Measurements from ENCODE around the gene CUL4A. TPM values are rescaled to one million over a fixed set of nuclear protein-coding genes. Genes with fewer than 3 reads are reported as not detected.
A peak's percentile ranks its signal among the peaks of the same experiment; 100 is the strongest.

The CUL4A gene
- polyA plus RNA-seq, 6 donors from 2014 or later: 28.9 to 43.7 (median 36.8) TPM

- peaks cover 0 to 4% (median 0%) of the 10 kb centered on the region in 3 donors for H3K4me1 Mint-ChIP-seq
- DNase-seq (no peak), ATAC-seq (ENCODE audit: low read depth in 2 of 2) (no peak)
- peaks cover 10 to 22% (median 12%) of the 10 kb centered on the region in 3 donors for H3K27me3 Mint-ChIP-seq
- H3K9me3 Mint-ChIP-seq: no peaks in the 10 kb centered on the region
- H3K36me3 Mint-ChIP-seq: no peaks in the 10 kb centered on the region
- H3K4me3 Mint-ChIP-seq: no peak overlapping the region
- H3K27ac Mint-ChIP-seq: peak overlapping the region in 1 of 6 donors; percentile 59
Observed at GRCh38 chr13:113273851-113274590, 64.6 kb downstream of the CUL4A start.

- H3K27ac Mint-ChIP-seq: peak overlapping the region in 1 of 6 donors; percentile 54
Observed at GRCh38 chr13:113274721-113275120, 65.3 kb downstream of the CUL4A start.

GRCh38 chr13:113275387-113275786, 66.0 kb downstream of the CUL4A start:
- Mint-ChIP-seq H3K27ac (no peak overlapping the region), H3K4me1 (peaks cover 0 to 4% (median 0%) of the 10 kb centered on the region in 3 donors), H3K4me3 (no peak overlapping the region), H3K9me3 (no peaks in the 10 kb centered on the region), H3K27me3 (peaks cover 13 to 23% (median 14%) of the 10 kb centered on the region in 3 donors), H3K36me3 (no peaks in the 10 kb centered on the region)
- DNase-seq: no peak
- ATAC-seq (ENCODE audit: low read depth in 2 of 2): peak; percentile 23 to 49

More at GRCh38 chr13:113274721-113275120, 65.3 kb downstream of the CUL4A start:
- Mint-ChIP-seq H3K4me1 (peaks cover 0 to 4% (median 0%) of the 10 kb centered on the region in 3 donors), H3K9me3 (no peaks in the 10 kb centered on the region), H3K4me3 (no peak overlapping the region), H3K27me3 (peaks cover 12 to 23% (median 13%) of the 10 kb centered on the region in 3 donors), H3K36me3 (no peaks in the 10 kb centered on the region)
- ATAC-seq (ENCODE audit: low read depth in 2 of 2): no peak
- no peak for DNase-seq

- H3K27ac Mint-ChIP-seq: no peak overlapping the region
- H3K36me3 Mint-ChIP-seq: peaks cover 0 to 8% of the 10 kb centered on the region in 2 donors
- no peak for ATAC-seq (ENCODE audit: low read depth in 2 of 2)
- no peak overlapping the region for H3K4me3 Mint-ChIP-seq
- H3K4me1 Mint-ChIP-seq: peaks cover 0 to 4% (median 0%) of the 10 kb centered on the region in 3 donors
- peaks cover 0 to 4% (median 3%) of the 10 kb centered on the region in 7 donors for H3K9me3 Mint-ChIP-seq
- peaks cover 20 to 24% (median 21%) of the 10 kb centered on the region in 3 donors for H3K27me3 Mint-ChIP-seq
- DNase-seq: no peak
Observed at GRCh38 chr13:113280126-113280525, 70.7 kb downstream of the CUL4A start.

- H3K4me1 Mint-ChIP-seq: no peaks in the 10 kb centered on the region
Observed at GRCh38 chr13:113283904-113284303, 74.5 kb downstream of the CUL4A start.

GRCh38 chr13:113288880-113289279, 79.5 kb downstream of the CUL4A start:
- Mint-ChIP-seq H3K4me3 (no peak overlapping the region), H3K27ac (no peak overlapping the region), H3K36me3 (peaks cover 0 to 12% of the 10 kb centered on the region in 2 donors), H3K27me3 (peaks cover 36 to 70% (median 55%) of the 10 kb centered on the region in 3 donors), H3K9me3 (peaks cover 0 to 10% (median 2%) of the 10 kb centered on the region in 7 donors), H3K4me1 (peaks cover 8 to 13% (median 10%) of the 10 kb centered on the region in 3 donors)
- DNase-seq (no peak), ATAC-seq (ENCODE audit: low read depth in 2 of 2) (no peak)

More at GRCh38 chr13:113283904-113284303, 74.5 kb downstream of the CUL4A start:
- ATAC-seq (ENCODE audit: low read depth in 2 of 2) (no peak), DNase-seq (no peak)
- no peak overlapping the region for H3K27ac Mint-ChIP-seq
- H3K36me3 Mint-ChIP-seq: peaks cover 0 to 8% of the 10 kb centered on the region in 2 donors
- H3K9me3 Mint-ChIP-seq: peaks cover 2 to 15% (median 4%) of the 10 kb centered on the region in 7 donors
- peak overlapping the region in 1 of 8 donors; percentile 42 for H3K4me3 Mint-ChIP-seq
- peaks cover 25 to 34% (median 29%) of the 10 kb centered on the region in 3 donors for H3K27me3 Mint-ChIP-seq

- Mint-ChIP-seq H3K4me3 (peak overlapping the region in 4 of 8 donors; percentile 39 to 62 (median 55)), H3K27ac (peak overlapping the region in 1 of 6 donors; percentile 61), H3K36me3 (peaks cover 0 to 12% of the 10 kb centered on the region in 2 donors), H3K4me1 (peaks cover 10 to 15% (median 12%) of the 10 kb centered on the region in 3 donors), H3K9me3 (peaks cover 0 to 10% (median 2%) of the 10 kb centered on the region in 7 donors), H3K27me3 (peaks cover 32 to 76% (median 52%) of the 10 kb centered on the region in 3 donors)
- no peak for ATAC-seq (ENCODE audit: low read depth in 2 of 2)
- no peak for DNase-seq
Observed at GRCh38 chr13:113291129-113291528, 81.7 kb downstream of the CUL4A start.

- ATAC-seq (ENCODE audit: low read depth in 2 of 2): no peak
- peak overlapping the region in 2 of 6 donors; percentile 35 to 61 for H3K27ac Mint-ChIP-seq
- H3K4me3 Mint-ChIP-seq: peak overlapping the region; percentile 8 to 80 (median 69)
- H3K36me3 Mint-ChIP-seq: peaks cover 0 to 20% of the 10 kb centered on the region in 2 donors
- peaks cover 18 to 21% (median 20%) of the 10 kb centered on the region in 3 donors for H3K4me1 Mint-ChIP-seq
- peaks cover 35 to 71% (median 49%) of the 10 kb centered on the region in 3 donors for H3K27me3 Mint-ChIP-seq
- H3K9me3 Mint-ChIP-seq: peaks cover 4 to 12% (median 6%) of the 10 kb centered on the region in 7 donors
- DNase-seq: peak; percentile 14
Observed at GRCh38 chr13:113292021-113292862, 82.8 kb downstream of the CUL4A start.

GRCh38 chr13:113293686-113294085, 84.3 kb downstream of the CUL4A start:
- Mint-ChIP-seq H3K27me3 (peaks cover 31 to 59% (median 45%) of the 10 kb centered on the region in 3 donors), H3K9me3 (peaks cover 0 to 9% (median 5%) of the 10 kb centered on the region in 7 donors), H3K27ac (peak overlapping the region in 1 of 6 donors; percentile 63), H3K4me3 (peak overlapping the region in 1 of 8 donors; percentile 91), H3K36me3 (peaks cover 0 to 20% of the 10 kb centered on the region in 2 donors), H3K4me1 (peaks cover 30 to 33% (median 31%) of the 10 kb centered on the region in 3 donors)
- no peak for DNase-seq
- ATAC-seq (ENCODE audit: low read depth in 2 of 2): no peak

- H3K27ac Mint-ChIP-seq: peak overlapping the region in 4 of 6 donors; percentile 4 to 100 (median 76)
- H3K4me3 Mint-ChIP-seq: peak overlapping the region in 6 of 8 donors; percentile 17 to 95 (median 92)
- peaks cover 21 to 38% (median 24%) of the 10 kb centered on the region in 3 donors for H3K27me3 Mint-ChIP-seq
- ATAC-seq (ENCODE audit: low read depth in 2 of 2): no peak
- peaks cover 1 to 8% of the 10 kb centered on the region in 2 donors for H3K36me3 Mint-ChIP-seq
- H3K4me1 Mint-ChIP-seq: peaks cover 32 to 46% (median 33%) of the 10 kb centered on the region in 3 donors
- no peak for DNase-seq
- peaks cover 0 to 6% (median 4%) of the 10 kb centered on the region in 7 donors for H3K9me3 Mint-ChIP-seq
Observed at GRCh38 chr13:113295776-113296175, 86.4 kb downstream of the CUL4A start.

- Mint-ChIP-seq H3K27me3 (peaks cover 14 to 27% (median 18%) of the 10 kb centered on the region in 3 donors), H3K27ac (peak within 1 kb of the TSS; percentile 96 to 100 (median 100)), H3K36me3 (peaks cover 5 to 8% of the 10 kb centered on the region in 2 donors), H3K4me1 (peaks cover 32 to 41% (median 34%) of the 10 kb centered on the region in 3 donors), H3K9me3 (peaks cover 0 to 6% (median 4%) of the 10 kb centered on the region in 7 donors), H3K4me3 (peak within 1 kb of the TSS; percentile 89 to 98 (median 96))
- DNase-seq: peak; percentile 99
- ATAC-seq (ENCODE audit: low read depth in 2 of 2): peak; percentile 78 to 83
Observed at GRCh38 chr13:113296823-113297369, 87.5 kb downstream of the CUL4A start, which contains the start of gene LAMP1. Gene LAMP1 (plus strand): TSS chr13:113297239. CDS start chr13:113297435, 196 bp downstream.

- ATAC-seq (ENCODE audit: low read depth in 2 of 2): peak; percentile 60 to 64
- Mint-ChIP-seq H3K4me3 (peak overlapping the region; percentile 86 to 98 (median 96)), H3K4me1 (peaks cover 26 to 38% (median 28%) of the 10 kb centered on the region in 3 donors), H3K36me3 (peaks cover 5 to 8% of the 10 kb centered on the region in 2 donors), H3K27me3 (peaks cover 8 to 21% (median 12%) of the 10 kb centered on the region in 3 donors), H3K9me3 (peaks cover 0 to 6% (median 4%) of the 10 kb centered on the region in 7 donors), H3K27ac (peak overlapping the region; percentile 83 to 99 (median 98))
- DNase-seq: peak; percentile 63
Observed at GRCh38 chr13:113297370-113298042, 88.1 kb downstream of the CUL4A start.

Measured in naive B cell (primary cell).